ENCODE data around the gene ABCF2.

Gene ABCF2

GRCh38 chr7:151261529-151261928, 34.5 kb upstream of the ABCF2 start:
- POLR2A ChIA-PET: interaction anchor here (1.5 kb wide), 1 partner anchor 12 kb away, joined by 4 read pairs; no protein-coding TSS in a partner anchor

GRCh38 chr7:151260883-151261282, 33.9 kb upstream of the ABCF2 start:
- DNase-seq: no peak
- ChIA-PET CTCF (interaction anchor here (0.7 to 1.8 kb wide), 5 partner anchors 9 to 150 kb away, joined by 3 to 5 read pairs (median 4); no protein-coding TSS in a partner anchor), POLR2A (interaction anchor here (1.5 kb wide), 1 partner anchor 13 kb away, joined by 4 read pairs; no protein-coding TSS in a partner anchor)
- Histone ChIP-seq H3K27me3 (replicated peaks in 2 of 5; ENCODE audit: control insufficient read depth in 4 of 5, insufficient read depth in 5 of 5, low read length in 4 of 5) (peaks cover 0 to 12% (median 0%) of the 10 kb centered on the region in 5 experiments), H3K4me3 (ENCODE audit: control insufficient read depth in 1 of 7, extremely low read depth in 1 of 7, insufficient read depth in 4 of 7, low read depth in 2 of 7, low read length in 6 of 7) (no peak overlapping the region), H3K27ac (ENCODE audit: insufficient read depth in 1 of 2, low read depth in 1 of 2, low read length in 2 of 2, poor library complexity in 1 of 2, severe bottlenecking in 2 of 2) (no peak overlapping the region), H3K36me3 (ENCODE audit: control insufficient read depth in 4 of 4, insufficient read depth in 4 of 4, low read length in 3 of 4) (no peaks in the 10 kb centered on the region), H3K4me1 (ENCODE audit: control extremely low read depth in 1 of 4, control insufficient read depth in 4 of 4, insufficient read depth in 4 of 4, low read length in 3 of 4) (no peaks in the 10 kb centered on the region), H3K9me3 (ENCODE audit: control extremely low read depth in 1 of 5, control insufficient read depth in 4 of 5, insufficient read depth in 2 of 5, low read depth in 1 of 5, low read length in 4 of 5) (no peaks in the 10 kb centered on the region)
- WGBS (ENCODE audit: insufficient coverage): 99% methylated on average over 8 of the region's 8 CpGs

More at GRCh38 chr7:151261529-151261928, 34.5 kb upstream of the ABCF2 start:
- no peaks in the 10 kb centered on the region for H3K36me3 ChIP-seq (ENCODE audit: control insufficient read depth in 4 of 4, insufficient read depth in 4 of 4, low read length in 3 of 4)
- no peaks in the 10 kb centered on the region for H3K9me3 ChIP-seq (ENCODE audit: control extremely low read depth in 1 of 5, control insufficient read depth in 4 of 5, insufficient read depth in 2 of 5, low read depth in 1 of 5, low read length in 4 of 5)
- peaks cover 0 to 10% (median 0%) of the 10 kb centered on the region in 5 experiments for H3K27me3 ChIP-seq (replicated peaks in 2 of 5; ENCODE audit: control insufficient read depth in 4 of 5, insufficient read depth in 5 of 5, low read length in 4 of 5)
- no peak overlapping the region for H3K27ac ChIP-seq (ENCODE audit: insufficient read depth in 1 of 2, low read depth in 1 of 2, low read length in 2 of 2, poor library complexity in 1 of 2, severe bottlenecking in 2 of 2)
- no peak overlapping the region for H3K4me3 ChIP-seq (ENCODE audit: control insufficient read depth in 1 of 7, extremely low read depth in 1 of 7, insufficient read depth in 4 of 7, low read depth in 2 of 7, low read length in 6 of 7)
- no peak for DNase-seq
- no peaks in the 10 kb centered on the region for H3K4me1 ChIP-seq (ENCODE audit: control extremely low read depth in 1 of 4, control insufficient read depth in 4 of 4, insufficient read depth in 4 of 4, low read length in 3 of 4)
- CTCF ChIA-PET: interaction anchor here (0.6 to 1.9 kb wide), 5 partner anchors 10 to 44 kb away, joined by 3 to 7 read pairs (median 5); no protein-coding TSS in a partner anchor
- over 99% methylated on average over 10 of the region's 10 CpGs for WGBS (ENCODE audit: insufficient coverage)

- CTCF ChIA-PET: interaction anchor here (0.7 to 1.8 kb wide), 6 partner anchors 9 to 150 kb away, joined by 3 to 5 read pairs (median 4); no protein-coding TSS in a partner anchor
- Histone ChIP-seq H3K4me3 (ENCODE audit: control insufficient read depth in 1 of 7, extremely low read depth in 1 of 7, insufficient read depth in 4 of 7, low read depth in 2 of 7, low read length in 6 of 7) (no peak overlapping the region), H3K36me3 (ENCODE audit: control insufficient read depth in 4 of 4, insufficient read depth in 4 of 4, low read length in 3 of 4) (no peaks in the 10 kb centered on the region), H3K27ac (ENCODE audit: insufficient read depth in 1 of 2, low read depth in 1 of 2, low read length in 2 of 2, poor library complexity in 1 of 2, severe bottlenecking in 2 of 2) (no peak overlapping the region), H3K27me3 (replicated peaks in 2 of 5; ENCODE audit: control insufficient read depth in 4 of 5, insufficient read depth in 5 of 5, low read length in 4 of 5) (peaks cover 0 to 12% (median 2%) of the 10 kb centered on the region in 5 experiments), H3K4me1 (ENCODE audit: control extremely low read depth in 1 of 4, control insufficient read depth in 4 of 4, insufficient read depth in 4 of 4, low read length in 3 of 4) (no peaks in the 10 kb centered on the region), H3K9me3 (ENCODE audit: control extremely low read depth in 1 of 5, control insufficient read depth in 4 of 5, insufficient read depth in 2 of 5, low read depth in 1 of 5, low read length in 4 of 5) (no peaks in the 10 kb centered on the region)
- POLR2A ChIA-PET: no interaction called here
- no peak for DNase-seq
- WGBS (ENCODE audit: insufficient coverage): 98% methylated on average over 7 of the region's 11 CpGs
Measured at GRCh38 chr7:151260471-151260870, 33.5 kb upstream of the ABCF2 start.

- ChIA-PET POLR2A (no interaction called here), CTCF (interaction anchor here (1.2 to 3.2 kb wide), 3 partner anchors 10 to 49 kb away, joined by 3 to 15 read pairs (median 3); no protein-coding TSS in a partner anchor)
- Histone ChIP-seq H3K27ac (ENCODE audit: insufficient read depth in 1 of 2, low read depth in 1 of 2, low read length in 2 of 2, poor library complexity in 1 of 2, severe bottlenecking in 2 of 2) (no peak overlapping the region), H3K4me3 (ENCODE audit: control insufficient read depth in 1 of 7, extremely low read depth in 1 of 7, insufficient read depth in 4 of 7, low read depth in 2 of 7, low read length in 6 of 7) (no peak overlapping the region), H3K36me3 (ENCODE audit: control insufficient read depth in 4 of 4, insufficient read depth in 4 of 4, low read length in 3 of 4) (no peaks in the 10 kb centered on the region), H3K27me3 (replicated peaks in 2 of 5; ENCODE audit: control insufficient read depth in 4 of 5, insufficient read depth in 5 of 5, low read length in 4 of 5) (peaks cover 0 to 26% (median 21%) of the 10 kb centered on the region in 5 experiments), H3K9me3 (ENCODE audit: control extremely low read depth in 1 of 5, control insufficient read depth in 4 of 5, insufficient read depth in 2 of 5, low read depth in 1 of 5, low read length in 4 of 5) (no peaks in the 10 kb centered on the region), H3K4me1 (ENCODE audit: control extremely low read depth in 1 of 4, control insufficient read depth in 4 of 4, insufficient read depth in 4 of 4, low read length in 3 of 4) (no peaks in the 10 kb centered on the region)
- 100% methylated on average over 5 of the region's 7 CpGs for WGBS (ENCODE audit: insufficient coverage)
- no peak for DNase-seq
Measured at GRCh38 chr7:151257990-151258389, 31.0 kb upstream of the ABCF2 start.

- no peaks in the 10 kb centered on the region for H3K9me3 ChIP-seq (ENCODE audit: control extremely low read depth in 1 of 5, control insufficient read depth in 4 of 5, insufficient read depth in 2 of 5, low read depth in 1 of 5, low read length in 4 of 5)
- no peak overlapping the region for H3K4me3 ChIP-seq (ENCODE audit: control insufficient read depth in 1 of 7, extremely low read depth in 1 of 7, insufficient read depth in 4 of 7, low read depth in 2 of 7, low read length in 6 of 7)
- ChIA-PET CTCF (interaction anchor here (0.8 to 3.2 kb wide), 7 partner anchors 9 to 94 kb away, joined by 3 to 15 read pairs (median 4); no protein-coding TSS in a partner anchor), POLR2A (interaction anchor here (0.8 kb wide), 1 partner anchor 128 kb away, joined by 4 read pairs; no protein-coding TSS in a partner anchor)
- peaks cover 0 to 7% (median 5%) of the 10 kb centered on the region in 4 experiments for H3K4me1 ChIP-seq (ENCODE audit: control extremely low read depth in 1 of 4, control insufficient read depth in 4 of 4, insufficient read depth in 4 of 4, low read length in 3 of 4)
- 93% methylated on average over 16 of the region's 16 CpGs for WGBS (ENCODE audit: insufficient coverage)
- H3K27ac ChIP-seq (ENCODE audit: insufficient read depth in 1 of 2, low read depth in 1 of 2, low read length in 2 of 2, poor library complexity in 1 of 2, severe bottlenecking in 2 of 2): no peak overlapping the region
- no peaks in the 10 kb centered on the region for H3K36me3 ChIP-seq (ENCODE audit: control insufficient read depth in 4 of 4, insufficient read depth in 4 of 4, low read length in 3 of 4)
- no peak for DNase-seq
- peaks cover 0 to 40% (median 26%) of the 10 kb centered on the region in 5 experiments for H3K27me3 ChIP-seq (replicated peaks in 2 of 5; ENCODE audit: control insufficient read depth in 4 of 5, insufficient read depth in 5 of 5, low read length in 4 of 5)
Measured at GRCh38 chr7:151256410-151257045, 29.5 kb upstream of the ABCF2 start.

GRCh38 chr7:151255390-151255789, 28.4 kb upstream of the ABCF2 start:
- POLR2A ChIA-PET: no interaction called here
- no peaks in the 10 kb centered on the region for H3K9me3 ChIP-seq (ENCODE audit: control extremely low read depth in 1 of 5, control insufficient read depth in 4 of 5, insufficient read depth in 2 of 5, low read depth in 1 of 5, low read length in 4 of 5)
- CTCF ChIA-PET: interaction anchor here (1.4 to 3.2 kb wide), 4 partner anchors 8 to 85 kb away, joined by 3 to 15 read pairs (median 5); no protein-coding TSS in a partner anchor
- peaks cover 0 to 51% (median 32%) of the 10 kb centered on the region in 5 experiments for H3K27me3 ChIP-seq (replicated peaks in 2 of 5; ENCODE audit: control insufficient read depth in 4 of 5, insufficient read depth in 5 of 5, low read length in 4 of 5)
- H3K36me3 ChIP-seq (ENCODE audit: control insufficient read depth in 4 of 4, insufficient read depth in 4 of 4, low read length in 3 of 4): no peaks in the 10 kb centered on the region
- WGBS (ENCODE audit: insufficient coverage): 99% methylated on average over 7 of the region's 7 CpGs
- no peak overlapping the region for H3K27ac ChIP-seq (ENCODE audit: insufficient read depth in 1 of 2, low read depth in 1 of 2, low read length in 2 of 2, poor library complexity in 1 of 2, severe bottlenecking in 2 of 2)
- peaks cover 0 to 11% (median 7%) of the 10 kb centered on the region in 4 experiments for H3K4me1 ChIP-seq (ENCODE audit: control extremely low read depth in 1 of 4, control insufficient read depth in 4 of 4, insufficient read depth in 4 of 4, low read length in 3 of 4)
- no peak for DNase-seq
- no peak overlapping the region for H3K4me3 ChIP-seq (ENCODE audit: control insufficient read depth in 1 of 7, extremely low read depth in 1 of 7, insufficient read depth in 4 of 7, low read depth in 2 of 7, low read length in 6 of 7)

GRCh38 chr7:151254851-151255250, 27.8 kb upstream of the ABCF2 start:
- ChIA-PET POLR2A (no interaction called here), CTCF (interaction anchor here (1.3 to 1.4 kb wide), 2 partner anchors 9 to 85 kb away, joined by 3 to 5 read pairs; no protein-coding TSS in a partner anchor)
- no peaks in the 10 kb centered on the region for H3K9me3 ChIP-seq (ENCODE audit: control extremely low read depth in 1 of 5, control insufficient read depth in 4 of 5, insufficient read depth in 2 of 5, low read depth in 1 of 5, low read length in 4 of 5)
- no peak overlapping the region for H3K27ac ChIP-seq (ENCODE audit: insufficient read depth in 1 of 2, low read depth in 1 of 2, low read length in 2 of 2, poor library complexity in 1 of 2, severe bottlenecking in 2 of 2)
- peaks cover 0 to 56% (median 37%) of the 10 kb centered on the region in 5 experiments for H3K27me3 ChIP-seq (replicated peaks in 2 of 5; ENCODE audit: control insufficient read depth in 4 of 5, insufficient read depth in 5 of 5, low read length in 4 of 5)
- no peak overlapping the region for H3K4me3 ChIP-seq (ENCODE audit: control insufficient read depth in 1 of 7, extremely low read depth in 1 of 7, insufficient read depth in 4 of 7, low read depth in 2 of 7, low read length in 6 of 7)
- H3K4me1 ChIP-seq (ENCODE audit: control extremely low read depth in 1 of 4, control insufficient read depth in 4 of 4, insufficient read depth in 4 of 4, low read length in 3 of 4): peaks cover 0 to 11% (median 7%) of the 10 kb centered on the region in 4 experiments
- no peak for DNase-seq
- no peaks in the 10 kb centered on the region for H3K36me3 ChIP-seq (ENCODE audit: control insufficient read depth in 4 of 4, insufficient read depth in 4 of 4, low read length in 3 of 4)
- WGBS (ENCODE audit: insufficient coverage): 77% methylated on average over 6 of the region's 11 CpGs

Measured in common myeloid progenitor, CD34-positive (primary cell).